ENCODE measurements around the gene POU4F3.

The POU4F3 gene

DNA sequence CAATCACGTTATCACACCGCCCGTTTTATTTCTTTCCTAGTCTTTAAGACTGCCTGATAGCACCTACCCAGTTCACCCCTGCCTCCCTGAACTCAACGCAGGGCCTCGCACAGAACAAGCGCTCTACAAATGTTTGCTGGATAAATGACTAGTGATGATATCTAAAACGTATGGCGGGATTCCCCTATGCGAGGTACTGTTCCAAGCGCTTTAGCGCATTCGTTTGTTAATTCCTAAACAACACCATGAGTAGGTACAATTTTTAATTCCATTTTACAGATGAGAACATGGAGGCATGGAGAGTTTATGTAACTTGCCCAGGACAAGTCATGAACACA, 6.6 kb downstream of the POU4F3 start:
- H3K4me3 ChIP-seq (replicated peaks; ENCODE audit: insufficient read depth, low read length) = no peak overlapping the region
- H3K27ac ChIP-seq (replicated peaks) = no peak overlapping the region

GRCh38 chr5:146345578-146346366, 7.1 kb downstream of the POU4F3 start:
- Histone ChIP-seq H3K27me3 (ENCODE audit: insufficient read depth, poor library complexity, severe bottlenecking) (peaks cover 78% of the 10 kb centered on the region), H3K27ac (replicated peaks) (no peak overlapping the region), H3K4me3 (replicated peaks; ENCODE audit: insufficient read depth, low read length) (no peak overlapping the region)
- no peak for TF ChIP-seq POLR2AphosphoS5 (IDR thresholded peaks at IDR 0.05; ENCODE audit: low read depth)
- TF ChIP-seq, protein P1, sequence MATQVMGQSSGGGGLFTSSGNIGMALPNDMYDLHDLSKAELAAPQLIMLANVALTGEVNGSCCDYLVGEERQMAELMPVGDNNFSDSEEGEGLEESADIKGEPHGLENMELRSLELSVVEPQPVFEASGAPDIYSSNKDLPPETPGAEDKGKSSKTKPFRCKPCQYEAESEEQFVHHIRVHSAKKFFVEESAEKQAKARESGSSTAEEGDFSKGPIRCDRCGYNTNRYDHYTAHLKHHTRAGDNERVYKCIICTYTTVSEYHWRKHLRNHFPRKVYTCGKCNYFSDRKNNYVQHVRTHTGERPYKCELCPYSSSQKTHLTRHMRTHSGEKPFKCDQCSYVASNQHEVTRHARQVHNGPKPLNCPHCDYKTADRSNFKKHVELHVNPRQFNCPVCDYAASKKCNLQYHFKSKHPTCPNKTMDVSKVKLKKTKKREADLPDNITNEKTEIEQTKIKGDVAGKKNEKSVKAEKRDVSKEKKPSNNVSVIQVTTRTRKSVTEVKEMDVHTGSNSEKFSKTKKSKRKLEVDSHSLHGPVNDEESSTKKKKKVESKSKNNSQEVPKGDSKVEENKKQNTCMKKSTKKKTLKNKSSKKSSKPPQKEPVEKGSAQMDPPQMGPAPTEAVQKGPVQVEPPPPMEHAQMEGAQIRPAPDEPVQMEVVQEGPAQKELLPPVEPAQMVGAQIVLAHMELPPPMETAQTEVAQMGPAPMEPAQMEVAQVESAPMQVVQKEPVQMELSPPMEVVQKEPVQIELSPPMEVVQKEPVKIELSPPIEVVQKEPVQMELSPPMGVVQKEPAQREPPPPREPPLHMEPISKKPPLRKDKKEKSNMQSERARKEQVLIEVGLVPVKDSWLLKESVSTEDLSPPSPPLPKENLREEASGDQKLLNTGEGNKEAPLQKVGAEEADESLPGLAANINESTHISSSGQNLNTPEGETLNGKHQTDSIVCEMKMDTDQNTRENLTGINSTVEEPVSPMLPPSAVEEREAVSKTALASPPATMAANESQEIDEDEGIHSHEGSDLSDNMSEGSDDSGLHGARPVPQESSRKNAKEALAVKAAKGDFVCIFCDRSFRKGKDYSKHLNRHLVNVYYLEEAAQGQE (IDR thresholded peaks at IDR 0.05; ENCODE audit: insufficient replicate concordance, low read depth) = no peak
- TF ChIP-seq GABPA (IDR thresholded peaks at IDR 0.05; ENCODE audit: low read depth) = no peak
- no peak for TF ChIP-seq SPI1 (IDR thresholded peaks at IDR 0.05; ENCODE audit: borderline replicate concordance, low read depth)
- DNase-seq (ENCODE audit: low read depth in 1 of 2, low spot score in 1 of 2) = no peak

More for the DNA sequence above, 6.6 kb downstream of the POU4F3 start:
- TF ChIP-seq SPI1 (IDR thresholded peaks at IDR 0.05; ENCODE audit: borderline replicate concordance, low read depth) (no peak), GABPA (IDR thresholded peaks at IDR 0.05; ENCODE audit: low read depth) (no peak), POLR2AphosphoS5 (IDR thresholded peaks at IDR 0.05; ENCODE audit: low read depth) (no peak), CTCF (IDR thresholded peaks at IDR 0.05; ENCODE audit: insufficient read depth, low read length) (no peak)
- TF ChIP-seq, protein P1 (IDR thresholded peaks at IDR 0.05; ENCODE audit: insufficient replicate concordance, low read depth) = no peak
- no peak for DNase-seq (ENCODE audit: low read depth in 1 of 2, low spot score in 1 of 2)
- H3K27me3 ChIP-seq (ENCODE audit: insufficient read depth, poor library complexity, severe bottlenecking) = peaks cover 84% of the 10 kb centered on the region

DNA sequence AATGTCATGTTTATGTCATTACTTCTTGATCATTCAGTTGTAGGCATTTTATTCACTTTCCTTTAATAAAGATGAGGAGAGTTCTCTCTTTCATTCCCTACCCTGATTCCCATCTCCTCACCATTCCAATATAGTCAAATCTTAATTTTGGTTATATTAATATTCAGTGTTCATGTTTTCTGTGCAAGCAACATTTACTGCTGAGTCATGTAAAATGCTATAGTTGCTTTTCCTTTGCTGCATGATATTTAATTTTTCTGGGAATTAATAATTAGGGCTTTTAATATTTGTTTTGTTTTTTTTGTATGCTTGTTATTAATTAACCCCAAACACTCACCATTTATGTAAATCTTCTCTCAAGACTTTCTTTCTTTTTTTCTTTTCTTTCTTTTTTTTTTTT, 18.5 kb downstream of the POU4F3 start:
- no peak overlapping the region for H3K4me3 ChIP-seq (replicated peaks; ENCODE audit: insufficient read depth, low read length)
- H3K27ac ChIP-seq (replicated peaks) = no peak overlapping the region
- DNase-seq (ENCODE audit: low read depth in 1 of 2, low spot score in 1 of 2) = no peak
- H3K27me3 ChIP-seq (ENCODE audit: insufficient read depth, poor library complexity, severe bottlenecking) = peaks cover under 1% of the 10 kb centered on the region
- no peak for TF ChIP-seq GABPA (IDR thresholded peaks at IDR 0.05; ENCODE audit: low read depth)
- TF ChIP-seq SPI1 (IDR thresholded peaks at IDR 0.05; ENCODE audit: borderline replicate concordance, low read depth) = no peak
- no peak for TF ChIP-seq CTCF (IDR thresholded peaks at IDR 0.05; ENCODE audit: insufficient read depth, low read length)
- TF ChIP-seq, protein P1 (IDR thresholded peaks at IDR 0.05; ENCODE audit: insufficient replicate concordance, low read depth) = no peak
- no peak for TF ChIP-seq POLR2AphosphoS5 (IDR thresholded peaks at IDR 0.05; ENCODE audit: low read depth)

Data from HL-60 (cell line).